ENCODE results near the gene SYNE1. TPM values are rescaled to one million over a fixed set of nuclear protein-coding genes. Genes with fewer than 3 reads are reported as not detected.
"Not testable (repeated sequence)": the region's sequence is repeated elsewhere in the genome, so short reads cannot be mapped to it uniquely, and the experiment has no call there.

Gene SYNE1
- total RNA-seq, 1 donor from 2014 or later = 258 TPM

GRCh38 chr6:152147269-152147668 lies 489.9 kb downstream of the SYNE1 start:
- DNase-seq (ENCODE audit: low read depth) = no peak

GRCh38 chr6:152146385-152146784 lies 490.8 kb downstream of the SYNE1 start:
- peak; percentile 86 for DNase-seq (ENCODE audit: low read depth)

GRCh38 chr6:152143359-152143758 lies 493.8 kb downstream of the SYNE1 start:
- no peak for DNase-seq (ENCODE audit: low read depth)

- no peak for DNase-seq (ENCODE audit: low read depth)
Measured at GRCh38 chr6:152142105-152142504, 495.1 kb downstream of the SYNE1 start.

GRCh38 chr6:152138344-152138743 lies 498.8 kb downstream of the SYNE1 start:
- DNase-seq (ENCODE audit: low read depth) = not testable (repeated sequence)

GRCh38 chr6:152136449-152136825 lies 500.7 kb downstream of the SYNE1 start:
- DNase-seq (ENCODE audit: low read depth) = no peak

- no peak for DNase-seq (ENCODE audit: low read depth)
Measured at GRCh38 chr6:152135755-152136448, 501.3 kb downstream of the SYNE1 start.

- no peak for DNase-seq (ENCODE audit: low read depth)
Measured at GRCh38 chr6:152130441-152130840, 506.7 kb downstream of the SYNE1 start.

GRCh38 chr6:152129691-152130151 lies 507.4 kb downstream of the SYNE1 start:
- peak; percentile 19 for DNase-seq (ENCODE audit: low read depth)

- no peak for DNase-seq (ENCODE audit: low read depth)
Measured at GRCh38 chr6:152127432-152128165, 509.6 kb downstream of the SYNE1 start.

GRCh38 chr6:152124429-152125074 lies 512.6 kb downstream of the SYNE1 start:
- DNase-seq (ENCODE audit: low read depth) = peak; percentile 70

GRCh38 chr6:152123076-152123475 lies 514.1 kb downstream of the SYNE1 start:
- no peak for DNase-seq (ENCODE audit: low read depth)

- DNase-seq (ENCODE audit: low read depth) = no peak
Measured at GRCh38 chr6:152122434-152122833, 514.7 kb downstream of the SYNE1 start.

GRCh38 chr6:152121910-152122309 lies 515.3 kb downstream of the SYNE1 start:
- no peak for DNase-seq (ENCODE audit: low read depth)

GRCh38 chr6:152119831-152120230 lies 517.3 kb downstream of the SYNE1 start:
- DNase-seq (ENCODE audit: low read depth) = no peak

GRCh38 chr6:152118678-152119077 lies 518.5 kb downstream of the SYNE1 start:
- no peak for DNase-seq (ENCODE audit: low read depth)

GRCh38 chr6:152118224-152118623 lies 518.9 kb downstream of the SYNE1 start:
- DNase-seq (ENCODE audit: low read depth) = no peak

GRCh38 chr6:152117156-152118133 lies 519.7 kb downstream of the SYNE1 start:
- peak; percentile 76 for DNase-seq (ENCODE audit: low read depth)

GRCh38 chr6:152112491-152113261 lies 524.5 kb downstream of the SYNE1 start:
- no peak for DNase-seq (ENCODE audit: low read depth)
